ENCODE results near the gene TTC19. TPM values are rescaled to one million over a fixed set of nuclear protein-coding genes. Genes with fewer than 3 reads are reported as not detected.

TTC19 gene
- total RNA-seq, 6 experiments from 2014 or later, result 10.4 to 15.4 (median 12.4) TPM

- H3K36me3 Mint-ChIP-seq (ENCODE audit: low read depth), result peaks cover 50% of the 10 kb centered on the region
- H3K27ac Mint-ChIP-seq, result no peak overlapping the region
- TF ChIP-seq, protein P1, sequence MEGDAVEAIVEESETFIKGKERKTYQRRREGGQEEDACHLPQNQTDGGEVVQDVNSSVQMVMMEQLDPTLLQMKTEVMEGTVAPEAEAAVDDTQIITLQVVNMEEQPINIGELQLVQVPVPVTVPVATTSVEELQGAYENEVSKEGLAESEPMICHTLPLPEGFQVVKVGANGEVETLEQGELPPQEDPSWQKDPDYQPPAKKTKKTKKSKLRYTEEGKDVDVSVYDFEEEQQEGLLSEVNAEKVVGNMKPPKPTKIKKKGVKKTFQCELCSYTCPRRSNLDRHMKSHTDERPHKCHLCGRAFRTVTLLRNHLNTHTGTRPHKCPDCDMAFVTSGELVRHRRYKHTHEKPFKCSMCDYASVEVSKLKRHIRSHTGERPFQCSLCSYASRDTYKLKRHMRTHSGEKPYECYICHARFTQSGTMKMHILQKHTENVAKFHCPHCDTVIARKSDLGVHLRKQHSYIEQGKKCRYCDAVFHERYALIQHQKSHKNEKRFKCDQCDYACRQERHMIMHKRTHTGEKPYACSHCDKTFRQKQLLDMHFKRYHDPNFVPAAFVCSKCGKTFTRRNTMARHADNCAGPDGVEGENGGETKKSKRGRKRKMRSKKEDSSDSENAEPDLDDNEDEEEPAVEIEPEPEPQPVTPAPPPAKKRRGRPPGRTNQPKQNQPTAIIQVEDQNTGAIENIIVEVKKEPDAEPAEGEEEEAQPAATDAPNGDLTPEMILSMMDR (IDR thresholded peaks at IDR 0.05), result no peak
- no peaks in the 10 kb centered on the region; the same call in 1 of the 2 replicates for H3K27me3 Mint-ChIP-seq (ENCODE audit: insufficient read depth)
- no peak for DNase-seq
- H3K4me3 Mint-ChIP-seq, result no peak overlapping the region
- 0 out of 2 replicates have a peak, but pooled peaks cover 6% of the 10 kb centered on the region for H3K4me1 Mint-ChIP-seq (ENCODE audit: low read depth)
- no peaks in the 10 kb centered on the region for H3K9me3 Mint-ChIP-seq
These were observed 66.5 kb downstream of the TTC19 start for GRCh38 chr17:16066125-16066524.

- TF ChIP-seq, protein P1 (IDR thresholded peaks at IDR 0.05), result no peak
- no peaks in the 10 kb centered on the region for H3K27me3 Mint-ChIP-seq (ENCODE audit: insufficient read depth)
- no peak for DNase-seq
- 0 out of 2 replicates have a peak, but pooled peaks cover 6% of the 10 kb centered on the region for H3K4me1 Mint-ChIP-seq (ENCODE audit: low read depth)
- no peak overlapping the region for H3K4me3 Mint-ChIP-seq
- no peaks in the 10 kb centered on the region for H3K9me3 Mint-ChIP-seq
- H3K36me3 Mint-ChIP-seq (ENCODE audit: low read depth), result peaks cover 35% of the 10 kb centered on the region
- H3K27ac Mint-ChIP-seq, result peak overlapping the region; percentile 27
These were observed 68.7 kb downstream of the TTC19 start for GRCh38 chr17:16068323-16068722.

- no peaks in the 10 kb centered on the region for H3K27me3 Mint-ChIP-seq (ENCODE audit: insufficient read depth)
- no peaks in the 10 kb centered on the region for H3K9me3 Mint-ChIP-seq
- H3K27ac Mint-ChIP-seq, result no peak overlapping the region
- H3K4me1 Mint-ChIP-seq (ENCODE audit: low read depth), result 0 out of 2 replicates have a peak, but pooled peaks cover 6% of the 10 kb centered on the region
- TF ChIP-seq, protein P1 (IDR thresholded peaks at IDR 0.05), result no peak
- no peak for DNase-seq
- H3K4me3 Mint-ChIP-seq, result no peak overlapping the region
- H3K36me3 Mint-ChIP-seq (ENCODE audit: low read depth), result peaks cover 39% of the 10 kb centered on the region
These were observed 72.4 kb downstream of the TTC19 start for GRCh38 chr17:16072031-16072430.

DNA sequence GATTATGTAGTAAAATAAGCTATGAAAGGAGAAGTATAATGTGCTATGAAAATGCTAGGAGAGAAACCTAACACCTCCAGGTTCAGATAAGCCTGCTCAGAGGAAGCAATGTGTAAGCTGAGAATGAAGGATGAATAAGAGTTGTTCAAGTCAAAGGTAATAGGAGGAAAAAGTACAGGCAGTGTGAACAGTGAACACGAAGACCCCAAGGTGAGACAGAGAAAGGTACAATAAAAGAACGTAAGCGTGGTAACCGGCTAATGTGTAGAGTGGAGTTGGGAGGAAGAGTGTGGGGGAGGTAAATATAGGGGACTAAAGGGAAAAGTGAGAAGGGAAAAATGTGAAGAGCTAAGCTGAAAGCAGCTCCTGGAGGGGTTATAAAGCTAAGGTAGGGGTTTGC is 74.2 kb downstream of the TTC19 start:
- DNase-seq, result no peak
- Mint-ChIP-seq H3K36me3 (ENCODE audit: low read depth) (peaks cover 40% of the 10 kb centered on the region), H3K27me3 (ENCODE audit: insufficient read depth) (no peaks in the 10 kb centered on the region), H3K27ac (no peak overlapping the region), H3K4me1 (ENCODE audit: low read depth) (no peaks in the 10 kb centered on the region), H3K9me3 (no peaks in the 10 kb centered on the region), H3K4me3 (no peak overlapping the region)
- TF ChIP-seq, protein P1 (IDR thresholded peaks at IDR 0.05), result no peak

GRCh38 chr17:16074423-16074822 is 74.8 kb downstream of the TTC19 start:
- H3K27ac Mint-ChIP-seq, result no peak overlapping the region
- H3K4me1 Mint-ChIP-seq (ENCODE audit: low read depth), result no peaks in the 10 kb centered on the region
- no peak overlapping the region for H3K4me3 Mint-ChIP-seq
- no peaks in the 10 kb centered on the region for H3K27me3 Mint-ChIP-seq (ENCODE audit: insufficient read depth)
- TF ChIP-seq, protein P1 (IDR thresholded peaks at IDR 0.05), result no peak
- no peak for DNase-seq
- H3K36me3 Mint-ChIP-seq (ENCODE audit: low read depth), result peaks cover 43% of the 10 kb centered on the region
- H3K9me3 Mint-ChIP-seq, result no peaks in the 10 kb centered on the region

GRCh38 chr17:16075949-16076348 is 76.3 kb downstream of the TTC19 start:
- Mint-ChIP-seq H3K4me3 (no peak overlapping the region), H3K27me3 (ENCODE audit: insufficient read depth) (no peaks in the 10 kb centered on the region), H3K4me1 (ENCODE audit: low read depth) (no peaks in the 10 kb centered on the region), H3K27ac (no peak overlapping the region), H3K36me3 (ENCODE audit: low read depth) (peaks cover 37% of the 10 kb centered on the region), H3K9me3 (no peaks in the 10 kb centered on the region)
- TF ChIP-seq, protein P1 (IDR thresholded peaks at IDR 0.05), result no peak
- no peak for DNase-seq
